22Rv1 (cell line): ENCODE results near the gene NAA11.

Experiments
- CTCF ChIP-seq: fragments of 450-650 bp; IDR thresholded peaks from 2 replicates; pipeline ENCODE4 v1.5.1; 2017; ENCODE audit warnings: mild to moderate bottlenecking
- ZFX ChIP-seq: fragments of 450-650 bp; IDR thresholded peaks from 2 replicates; pipeline ENCODE4 v1.6.1; 2017; ENCODE audit warnings: antibody characterized with exemption, borderline replicate concordance

- TF ChIP-seq CTCF, result no peak
- TF ChIP-seq ZFX, result no peak
Observed at GRCh38 chr4:79364061-79364460, 38.2 kb upstream of the NAA11 start.
